ENCODE results near the gene TMX2.

DNA sequence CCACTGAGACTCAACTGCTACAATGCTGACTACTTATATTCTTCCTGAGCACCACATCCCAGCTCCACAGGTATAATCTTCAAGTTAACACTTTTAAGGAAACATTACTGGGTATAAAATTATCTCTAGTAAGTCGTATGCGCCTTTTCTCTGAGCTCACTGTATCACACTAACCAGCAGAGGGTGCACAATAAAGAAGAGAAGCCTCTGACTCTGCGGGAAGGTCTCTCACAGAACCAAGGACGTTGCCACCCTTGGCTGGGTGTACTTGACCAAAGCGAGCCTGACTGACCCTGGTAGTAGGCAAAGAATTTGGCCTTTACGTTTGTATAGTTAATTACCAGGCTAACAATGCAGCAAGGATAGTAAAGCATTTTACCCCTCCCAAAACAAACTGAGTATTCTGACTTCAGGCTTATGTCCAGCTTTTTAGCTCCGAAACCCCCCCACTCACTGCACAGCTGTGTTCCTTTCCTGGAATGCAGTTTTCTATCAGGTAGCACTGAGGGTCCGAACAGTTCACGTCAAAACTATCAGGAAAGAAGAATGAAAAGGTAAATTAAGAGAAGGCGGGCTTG, 39.4 kb downstream of the TMX2 start, which contains the start of gene BTBD18:
- TF ChIP-seq POLR2A (IDR thresholded peaks at IDR 0.05), result no peak
- TF ChIP-seq, protein P1, sequence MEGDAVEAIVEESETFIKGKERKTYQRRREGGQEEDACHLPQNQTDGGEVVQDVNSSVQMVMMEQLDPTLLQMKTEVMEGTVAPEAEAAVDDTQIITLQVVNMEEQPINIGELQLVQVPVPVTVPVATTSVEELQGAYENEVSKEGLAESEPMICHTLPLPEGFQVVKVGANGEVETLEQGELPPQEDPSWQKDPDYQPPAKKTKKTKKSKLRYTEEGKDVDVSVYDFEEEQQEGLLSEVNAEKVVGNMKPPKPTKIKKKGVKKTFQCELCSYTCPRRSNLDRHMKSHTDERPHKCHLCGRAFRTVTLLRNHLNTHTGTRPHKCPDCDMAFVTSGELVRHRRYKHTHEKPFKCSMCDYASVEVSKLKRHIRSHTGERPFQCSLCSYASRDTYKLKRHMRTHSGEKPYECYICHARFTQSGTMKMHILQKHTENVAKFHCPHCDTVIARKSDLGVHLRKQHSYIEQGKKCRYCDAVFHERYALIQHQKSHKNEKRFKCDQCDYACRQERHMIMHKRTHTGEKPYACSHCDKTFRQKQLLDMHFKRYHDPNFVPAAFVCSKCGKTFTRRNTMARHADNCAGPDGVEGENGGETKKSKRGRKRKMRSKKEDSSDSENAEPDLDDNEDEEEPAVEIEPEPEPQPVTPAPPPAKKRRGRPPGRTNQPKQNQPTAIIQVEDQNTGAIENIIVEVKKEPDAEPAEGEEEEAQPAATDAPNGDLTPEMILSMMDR (IDR thresholded peaks at IDR 0.05), result peak in 2 of 4 experiments; percentile 29 to 30
